ENCODE data around the gene LYVE1.

- TF ChIP-seq POLR2A (IDR thresholded peaks at IDR 0.05): no peak
- TF ChIP-seq CTCF (IDR thresholded peaks at IDR 0.05): no peak
These were observed 35.9 kb downstream of the LYVE1 start for GRCh38 chr11:10532526-10532925.

Data from esophagus squamous epithelium (tissue), 4 donors.